NCI-H774 (cell line): ENCODE results near the gene ARHGEF19.
"Not testable (repeated sequence)": the region's sequence is repeated elsewhere in the genome, so short reads cannot be mapped to it uniquely, and the experiment has no call there.

ENCODE experiments used
- DNase-seq: peaks from one replicate; lab custom pipeline; 2025; lab: John Stamatoyannopoulos, UW

Gene ARHGEF19

GRCh38 chr1:16204216-16204615, 8.2 kb downstream of the ARHGEF19 start:
- no peak for DNase-seq

- no peak for DNase-seq
Observed at GRCh38 chr1:16203550-16203949, 8.9 kb downstream of the ARHGEF19 start.

DNA sequence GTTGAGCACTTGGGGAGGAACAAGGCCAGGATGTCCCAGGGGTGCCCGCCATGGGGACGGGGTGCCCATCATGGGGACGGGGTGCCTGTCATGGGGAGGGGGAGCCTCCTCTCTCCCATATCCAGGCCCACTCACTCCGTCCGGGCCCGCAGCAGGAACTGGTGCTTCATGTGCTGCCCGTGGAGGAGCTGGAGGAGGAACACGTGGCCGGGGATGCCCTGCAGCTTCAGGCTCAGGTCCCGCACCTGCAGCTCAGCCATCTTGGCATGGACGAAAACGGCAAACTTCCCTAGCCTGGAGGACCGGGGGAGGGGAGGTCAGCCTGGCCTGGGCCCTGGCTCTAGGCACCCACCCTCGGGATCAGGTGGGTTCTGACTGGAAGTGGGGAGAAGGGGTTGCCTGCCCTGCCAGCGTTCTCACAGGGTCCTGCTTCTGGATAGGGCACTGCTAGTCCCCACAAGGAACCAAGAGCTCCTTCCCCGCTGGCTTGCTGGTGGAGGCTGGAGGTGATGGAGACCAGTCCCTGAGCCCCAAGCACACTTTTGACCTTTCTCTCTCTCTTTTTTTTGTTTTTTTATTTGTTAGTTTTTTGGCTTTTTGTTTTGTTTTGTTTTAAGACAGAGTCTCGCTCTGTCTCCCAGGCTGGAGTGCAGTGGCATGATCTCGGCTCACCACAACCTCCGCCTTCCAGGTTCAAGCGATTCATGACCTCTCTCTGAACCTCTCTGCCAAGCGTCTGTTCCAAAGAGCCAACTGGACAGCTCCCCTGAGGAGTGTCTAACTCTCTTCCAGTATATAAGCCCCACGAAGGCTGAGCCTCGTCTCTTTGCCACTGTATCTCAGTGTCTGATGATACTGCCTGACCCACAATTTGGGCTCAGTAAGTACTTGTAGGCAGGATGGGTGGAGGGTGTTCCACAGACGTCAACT, 9.9 kb downstream of the ARHGEF19 start:
- DNase-seq: no peak

DNA sequence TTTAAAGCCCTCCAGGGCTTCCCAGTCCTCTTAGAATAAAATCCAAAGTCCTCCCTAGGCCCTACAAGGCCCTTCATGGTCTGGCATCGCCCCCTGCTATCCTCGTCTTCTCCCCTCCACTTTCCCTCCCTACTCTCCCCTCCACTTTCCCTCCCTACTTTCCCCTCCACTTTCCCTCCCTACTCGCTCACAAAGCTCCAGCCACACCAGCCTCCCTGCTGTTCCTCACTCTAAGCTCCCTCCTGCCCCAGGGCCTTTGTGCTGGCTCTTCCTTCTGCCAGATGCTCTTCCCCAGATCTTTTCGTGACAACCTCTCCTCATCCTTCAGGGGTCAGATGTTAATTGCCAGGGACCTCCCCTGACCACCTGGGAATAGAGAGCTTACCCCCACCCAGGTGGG, 12.8 kb downstream of the ARHGEF19 start:
- DNase-seq: no peak

GRCh38 chr1:16199157-16199501, 13.3 kb downstream of the ARHGEF19 start:
- no peak for DNase-seq

DNA sequence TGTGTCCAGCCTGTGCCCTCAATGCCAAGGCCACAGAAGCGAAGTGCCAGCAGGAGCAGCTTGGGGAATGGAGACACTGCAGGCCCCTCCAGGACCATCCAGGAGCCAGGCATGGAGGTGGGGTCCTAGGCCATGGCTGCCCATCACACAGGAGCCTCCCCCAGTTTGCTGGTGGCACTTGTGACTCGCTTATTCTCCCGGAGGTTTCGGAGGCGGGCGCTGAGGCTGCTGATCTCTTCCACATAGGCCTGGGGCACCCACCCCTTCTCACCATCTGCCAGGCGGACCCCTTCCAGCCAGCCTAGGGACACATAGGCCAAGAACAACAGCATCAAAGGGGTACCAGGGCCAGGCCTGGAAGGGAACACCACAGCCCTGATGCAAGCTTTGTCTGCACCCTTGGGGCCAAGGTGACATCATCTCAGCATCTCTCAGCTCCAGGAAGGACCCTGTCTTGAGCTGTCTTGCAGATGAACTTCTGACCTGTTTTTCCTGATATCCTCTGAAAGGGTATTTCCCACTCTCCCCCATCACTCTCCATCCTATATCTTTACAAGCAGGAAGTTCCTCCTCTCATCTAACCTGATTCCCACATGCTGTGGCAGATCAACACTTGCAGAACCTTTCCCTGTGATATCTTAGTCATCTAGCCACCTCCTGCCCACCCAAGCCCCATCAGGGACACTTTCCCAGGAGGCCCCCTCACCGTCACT, 13.9 kb downstream of the ARHGEF19 start:
- DNase-seq: no peak

- no peak for DNase-seq
Observed at GRCh38 chr1:16196874-16197273, 15.6 kb downstream of the ARHGEF19 start.

GRCh38 chr1:16196139-16196538, 16.3 kb downstream of the ARHGEF19 start:
- not testable (repeated sequence) for DNase-seq

DNA sequence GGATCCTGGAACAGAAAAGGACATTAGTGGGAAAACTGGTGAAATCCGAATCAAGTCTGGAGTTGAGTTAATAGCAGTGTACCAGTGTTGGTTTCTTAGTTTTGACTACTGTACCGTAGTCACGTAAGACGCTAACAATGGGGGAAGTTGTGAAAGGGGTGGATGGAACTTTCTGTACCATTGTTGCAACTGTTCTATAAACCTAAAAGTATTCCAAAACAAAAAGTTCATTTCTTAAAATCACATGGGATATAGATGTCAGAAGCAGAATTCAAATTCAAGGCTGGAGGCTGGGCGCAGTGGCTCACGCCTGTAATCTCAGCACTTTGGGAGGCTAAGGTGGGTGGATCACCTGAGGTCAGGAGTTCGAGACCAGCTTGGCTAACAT, 16.9 kb downstream of the ARHGEF19 start:
- no peak for DNase-seq

DNA sequence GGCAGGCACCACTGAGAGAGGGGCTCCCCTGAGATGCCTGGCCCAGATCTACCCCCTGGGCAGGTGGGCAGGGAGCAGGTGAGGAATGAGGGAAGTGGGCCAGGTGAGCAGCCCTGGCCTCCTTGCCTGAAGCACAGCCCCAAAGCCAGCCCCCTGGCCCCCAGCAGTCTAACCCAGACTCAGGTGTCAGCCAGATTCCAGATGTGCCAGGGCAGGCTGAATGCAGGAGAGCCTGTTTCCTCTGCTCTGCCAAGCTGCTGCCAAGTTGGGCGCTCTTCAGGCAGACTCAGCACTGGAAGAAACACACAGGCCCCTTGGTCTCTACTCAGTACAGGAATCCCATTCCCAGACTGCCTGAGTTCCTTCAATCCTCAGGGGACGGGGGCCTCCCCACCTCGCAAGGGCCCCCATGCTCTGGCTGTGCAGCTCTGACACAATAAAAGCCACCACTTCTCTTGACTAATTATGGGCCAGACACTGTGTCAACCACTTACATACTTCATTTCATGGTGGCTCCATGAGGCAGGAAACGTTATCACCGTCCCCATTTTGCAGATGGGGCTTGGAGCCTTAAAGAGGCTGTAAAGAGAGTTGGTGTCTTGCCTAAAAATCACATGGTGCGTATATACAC, 20.4 kb downstream of the ARHGEF19 start:
- no peak for DNase-seq

GRCh38 chr1:16191309-16191708, 21.1 kb downstream of the ARHGEF19 start:
- DNase-seq: no peak

DNA sequence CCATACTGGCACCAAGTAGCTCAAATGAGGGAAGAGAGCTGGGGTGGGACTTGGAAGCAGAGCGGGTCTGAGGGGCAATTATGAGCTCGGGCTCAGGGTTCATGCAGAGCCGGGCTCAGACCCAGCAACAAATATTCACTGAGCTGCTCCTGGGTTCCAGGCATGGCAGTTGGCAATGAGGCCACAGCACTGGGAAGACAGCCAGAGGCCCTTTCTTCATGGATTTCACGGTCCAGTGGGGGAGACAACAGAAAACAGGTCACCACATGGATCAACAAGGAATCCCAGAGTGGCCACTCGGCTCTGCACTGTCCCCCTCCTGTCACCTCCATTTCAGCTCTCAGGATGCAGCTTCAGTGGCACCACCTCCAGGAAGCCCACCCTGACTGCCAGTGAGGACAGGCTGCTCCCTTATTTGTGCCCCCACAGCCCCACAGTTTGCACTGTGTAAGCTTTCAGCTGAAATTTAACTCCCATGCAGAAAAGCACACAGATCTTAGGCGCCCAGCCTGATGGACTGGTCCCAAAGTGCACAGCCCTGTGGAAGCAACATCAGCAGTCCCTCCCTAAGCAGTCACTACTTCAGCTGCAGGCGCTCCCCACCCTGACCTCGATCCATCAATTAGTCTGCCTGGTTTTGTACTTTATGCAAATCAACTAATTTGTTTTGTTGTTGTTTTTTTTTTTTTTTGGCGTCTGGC, 22.4 kb downstream of the ARHGEF19 start:
- DNase-seq: no peak

DNA sequence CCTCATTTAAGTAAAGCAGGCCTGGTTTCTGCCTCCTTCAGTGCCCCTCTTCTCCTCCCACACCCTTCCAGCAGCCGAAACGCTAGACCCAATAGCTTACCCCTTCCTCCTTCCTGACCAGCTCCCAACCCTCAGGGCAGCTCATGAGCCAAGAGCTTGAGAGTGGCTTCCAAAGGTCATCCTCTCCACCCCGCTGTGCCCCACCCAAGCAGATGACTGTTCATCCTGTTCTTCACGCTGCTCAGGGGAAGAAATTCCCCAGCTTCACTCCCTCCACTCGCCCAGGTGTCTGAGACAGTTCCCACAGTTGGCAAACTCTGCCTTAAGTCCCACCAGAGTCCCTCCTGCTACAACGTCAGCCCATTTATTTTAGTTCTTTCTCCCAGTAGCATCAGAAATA, 23.4 kb downstream of the ARHGEF19 start:
- no peak for DNase-seq

DNA sequence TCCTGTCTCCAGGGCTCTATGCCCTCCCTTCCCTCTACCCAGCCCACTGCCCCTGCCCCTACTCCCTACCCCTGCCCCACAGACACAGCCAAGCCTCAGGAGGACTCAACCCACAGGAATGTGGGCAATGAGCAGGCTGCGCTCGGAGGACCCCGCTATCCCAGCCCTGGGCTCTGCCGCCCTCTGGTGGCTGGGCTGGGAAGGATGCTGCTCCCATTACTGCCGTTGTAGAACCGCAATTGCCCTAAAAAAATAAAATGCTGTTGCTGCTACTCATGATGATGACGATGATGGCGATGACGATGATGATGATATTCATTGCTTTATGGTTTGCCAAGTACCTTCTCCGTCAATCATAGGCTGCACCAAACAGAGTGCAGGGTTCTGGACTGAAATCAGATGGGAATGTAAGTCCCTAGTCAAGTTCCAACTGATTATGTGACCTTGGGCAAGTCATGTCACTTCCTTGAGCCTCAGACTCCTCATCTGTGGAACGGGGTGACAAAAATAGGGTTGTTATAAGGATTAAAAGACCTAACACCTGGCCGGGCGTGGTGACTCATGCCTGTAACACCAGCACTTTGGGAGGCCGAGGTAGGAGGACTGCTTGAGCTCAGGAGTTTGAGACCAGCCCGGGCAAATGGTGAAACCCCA, 24.6 kb downstream of the ARHGEF19 start:
- DNase-seq: no peak

DNA sequence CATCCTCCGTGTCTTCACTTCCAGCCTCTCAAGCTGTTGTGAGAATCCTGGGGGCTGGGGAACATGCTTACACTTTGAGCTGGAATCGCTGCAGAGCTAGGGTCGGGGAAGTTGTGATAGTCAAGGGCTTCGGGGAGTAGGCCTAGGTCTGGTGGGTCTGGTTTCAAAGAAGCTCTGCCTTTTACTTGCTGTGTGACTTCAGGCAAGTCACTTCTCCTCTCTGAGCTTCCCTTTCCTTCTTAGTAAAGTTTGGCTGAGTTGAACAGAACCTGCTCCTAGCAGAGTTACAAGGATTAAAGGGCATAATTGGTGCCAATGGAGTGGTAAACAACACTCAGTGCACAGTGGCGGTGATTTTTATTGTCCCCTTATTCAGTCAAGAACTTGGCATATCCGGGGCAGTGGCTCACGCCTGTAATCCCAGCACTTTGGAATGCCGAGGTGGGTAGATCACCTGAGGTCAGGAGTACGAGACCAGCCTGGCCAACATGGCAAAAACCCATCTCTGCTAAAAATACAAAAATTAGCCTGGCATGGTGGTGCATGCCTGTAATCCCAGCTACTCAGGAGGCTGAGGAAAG, 25.7 kb downstream of the ARHGEF19 start:
- DNase-seq: no peak

- DNase-seq: no peak
Observed at GRCh38 chr1:16184557-16185303, 27.7 kb downstream of the ARHGEF19 start.

DNA sequence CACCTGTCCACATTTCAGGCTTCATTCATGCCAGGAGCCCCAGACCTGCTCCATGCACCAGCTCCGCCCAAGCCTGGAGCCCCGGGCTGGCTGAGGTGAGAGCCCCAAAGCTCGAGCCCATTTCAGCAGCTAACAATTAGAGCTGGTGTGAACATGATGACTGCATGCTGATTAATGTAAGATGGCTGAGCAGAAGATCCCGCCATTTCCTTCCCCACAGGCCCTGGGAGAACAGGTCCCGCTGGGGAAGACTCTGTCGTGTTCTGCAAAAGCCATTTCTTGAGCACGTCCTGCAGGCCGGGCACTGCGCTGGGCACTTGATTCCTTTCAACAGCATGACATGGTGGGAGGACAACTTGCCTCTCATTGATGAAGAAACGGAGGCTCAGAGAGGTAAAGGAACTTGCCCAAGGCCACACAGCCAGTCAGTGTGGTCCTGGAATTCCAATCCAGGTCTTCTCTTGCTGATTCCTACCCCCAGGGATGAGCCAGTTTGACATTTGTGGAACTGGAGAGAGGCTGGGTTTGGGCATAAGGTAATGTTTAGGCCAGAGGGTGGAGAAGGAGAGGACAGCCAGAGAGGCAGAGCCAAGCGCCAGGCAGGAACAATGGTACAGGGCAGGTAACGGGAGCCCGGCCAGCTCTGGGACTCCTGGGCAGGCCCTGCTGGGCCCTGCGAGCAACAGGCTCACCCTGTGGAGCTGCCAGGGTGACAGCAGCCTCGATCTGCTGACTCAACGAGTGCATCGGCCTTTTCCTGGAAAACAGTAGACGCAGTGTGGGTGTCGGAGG, 28.5 kb downstream of the ARHGEF19 start:
- DNase-seq: no peak

GRCh38 chr1:16183179-16183578, 29.3 kb downstream of the ARHGEF19 start:
- peak; percentile 29 for DNase-seq

GRCh38 chr1:16181887-16182719, 30.3 kb downstream of the ARHGEF19 start:
- no peak for DNase-seq
